HepG2 (cell line): Measurements from ENCODE around the gene TRIM3. TPM values are rescaled to one million over a fixed set of nuclear protein-coding genes. Genes with fewer than 3 reads are reported as not detected.

ENCODE experiments used
- EED ChIP-seq: sonication (generic); formaldehyde crosslinking; IDR thresholded peaks from 2 replicates; pipeline ENCODE4 v1.5.0; 2020; ENCODE audit warnings: mild to moderate bottlenecking, missing genetic modification reagents
- FOXA1 ChIP-seq, 2 experiments: fragments of 450-650 bp in 1 of 2; sonication (generic) in 1 of 2; formaldehyde crosslinking in 1 of 2; IDR thresholded peaks; 2 replicates each; pipeline versions ENCODE4 v1.4.0 to v1.6.1; 2016 to 2020; ENCODE audit warnings: missing genetic modification reagents in 1 of 2
- GFI1 ChIP-seq: sonication (generic); formaldehyde crosslinking; IDR thresholded peaks from 2 replicates; pipeline ENCODE4 v1.5.0; 2020; ENCODE audit warnings: missing genetic modification reagents, mild to moderate bottlenecking, borderline replicate concordance
- ISL2 ChIP-seq: sonication (generic); formaldehyde crosslinking; IDR thresholded peaks from 2 replicates; pipeline ENCODE4 v1.5.0; 2020; ENCODE audit warnings: missing genetic modification reagents
- MTA3 ChIP-seq: sonication (generic); formaldehyde crosslinking; IDR thresholded peaks from 2 replicates; pipeline ENCODE4 v1.4.0; 2020; ENCODE audit warnings: missing genetic modification reagents
- SOX6 ChIP-seq, 2 experiments: fragments of 450-650 bp in 1 of 2; sonication (generic) in 1 of 2; formaldehyde crosslinking in 1 of 2; IDR thresholded peaks; 2 replicates each; pipeline versions ENCODE4 v1.4.0 to v1.6.1; 2017 to 2020; ENCODE audit warnings: antibody characterized with exemption in 1 of 2, mild to moderate bottlenecking in 1 of 2, missing genetic modification reagents in 1 of 2
- SYNCRIP ChIP-seq: fragments of 200-400 bp; formaldehyde crosslinking; IDR thresholded peaks from 2 replicates; pipeline ENCODE4 v1.6.1; 2018; ENCODE audit warnings: mild to moderate bottlenecking, low read depth, low read length; ENCODE audit not compliant: insufficient read depth
- ZNF382 ChIP-seq: sonication (generic); formaldehyde crosslinking; IDR thresholded peaks from 2 replicates; pipeline ENCODE4 v1.5.0; 2020; ENCODE audit warnings: missing genetic modification reagents, mild to moderate bottlenecking, borderline replicate concordance
- ZNF672 ChIP-seq: sonication (generic); formaldehyde crosslinking; IDR thresholded peaks from 2 replicates; pipeline ENCODE4 v1.8.1; 2022; ENCODE audit warnings: missing genetic modification reagents
- ZNF841 ChIP-seq: sonication (generic); formaldehyde crosslinking; IDR thresholded peaks from 2 replicates; pipeline ENCODE4 v1.8.1; 2023; ENCODE audit warnings: missing genetic modification reagents, borderline replicate concordance
- polyA plus RNA-seq, 8 experiments: library from polyadenylated mRNA; depleted of rRNA in 3 of 8; stranded (reverse) in 7 of 8; unstranded in 1 of 8; fragments of >200 nt; fragmentation: Illumina TruSeq in 4 of 8; extraction: Trizol in 4 of 8; gene quantifications; 2 replicates each; pipeline versions ENCODE4 v1.2.1 to v1.2.3, GENCODE V29; 2011 to 2016; ENCODE audit warnings: low read depth in 4 of 8, missing spikeins in 1 of 8, mixed read lengths in 1 of 8; ENCODE audit not compliant: insufficient read depth in 1 of 8
- total RNA-seq, 5 experiments: library from RNA; depleted of rRNA; stranded (reverse); fragments of >200 nt; fragmentation: Illumina TruSeq; extraction: Trizol; gene quantifications; 2 replicates each; pipeline ENCODE4 v1.2.3, GENCODE V29; 2016; ENCODE audit warnings: low read depth in 1 of 5
- TF ChIP-seq, protein P1 (sequence below): sonication (generic); formaldehyde crosslinking; IDR thresholded peaks from 2 replicates; pipeline ENCODE4 v1.4.0; 2020; ENCODE audit warnings: missing genetic modification reagents
- TF ChIP-seq, protein P2 (sequence below): sonication (generic); formaldehyde crosslinking; IDR thresholded peaks from 2 replicates; pipeline ENCODE4 v1.5.0; 2020; ENCODE audit warnings: mild to moderate bottlenecking, missing genetic modification reagents, borderline replicate concordance
- TF ChIP-seq, protein P3 (sequence below): sonication (generic); formaldehyde crosslinking; IDR thresholded peaks from 2 replicates; pipeline ENCODE4 v1.4.0; 2020; ENCODE audit warnings: missing genetic modification reagents
- TF ChIP-seq, protein P4 (sequence below): sonication (generic); formaldehyde crosslinking; IDR thresholded peaks from 2 replicates; pipeline ENCODE4 v1.5.1; 2020; ENCODE audit warnings: mild to moderate bottlenecking, missing genetic modification reagents

TRIM3 gene
- total and polyA plus RNA-seq, 2 of the 13 experiments (the other 11 are each of a cell fraction or from before 2014, with no cell fraction given), result 3.6 to 6.3 TPM

DNA sequence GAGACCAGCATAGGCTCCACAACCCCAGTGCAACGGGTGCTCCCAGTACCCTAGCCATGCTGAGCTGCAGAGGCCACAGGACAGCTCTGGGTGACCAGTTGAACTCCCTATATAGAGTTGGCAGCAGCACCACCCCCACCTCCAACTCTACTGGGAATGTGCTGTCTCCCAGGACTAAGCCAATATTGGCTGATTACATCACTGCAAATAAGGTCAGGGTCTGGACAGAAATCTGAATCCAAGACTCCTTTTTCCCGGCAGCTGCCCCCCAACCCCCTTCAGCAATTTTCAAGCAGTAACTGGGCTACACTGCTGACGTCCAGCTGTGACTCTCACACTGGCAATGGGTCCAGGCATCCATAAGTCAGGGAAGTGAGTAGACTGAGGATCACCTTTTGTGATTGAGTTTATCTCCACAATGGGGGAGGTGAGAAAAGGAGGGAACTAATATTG lies 32.8 kb downstream of the TRIM3 start, which contains the start of gene HPX (continued):
- TF ChIP-seq SYNCRIP, result no peak
- TF ChIP-seq, protein P1, sequence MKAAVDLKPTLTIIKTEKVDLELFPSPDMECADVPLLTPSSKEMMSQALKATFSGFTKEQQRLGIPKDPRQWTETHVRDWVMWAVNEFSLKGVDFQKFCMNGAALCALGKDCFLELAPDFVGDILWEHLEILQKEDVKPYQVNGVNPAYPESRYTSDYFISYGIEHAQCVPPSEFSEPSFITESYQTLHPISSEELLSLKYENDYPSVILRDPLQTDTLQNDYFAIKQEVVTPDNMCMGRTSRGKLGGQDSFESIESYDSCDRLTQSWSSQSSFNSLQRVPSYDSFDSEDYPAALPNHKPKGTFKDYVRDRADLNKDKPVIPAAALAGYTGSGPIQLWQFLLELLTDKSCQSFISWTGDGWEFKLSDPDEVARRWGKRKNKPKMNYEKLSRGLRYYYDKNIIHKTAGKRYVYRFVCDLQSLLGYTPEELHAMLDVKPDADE (CRISPR knock-in tag), result no peak
- TF ChIP-seq ISL2 (CRISPR knock-in tag), result 0 out of 2 replicates have a peak, but pooled peaks have one; percentile 43
- TF ChIP-seq GFI1, result peak; percentile 96
- TF ChIP-seq, protein P2, sequence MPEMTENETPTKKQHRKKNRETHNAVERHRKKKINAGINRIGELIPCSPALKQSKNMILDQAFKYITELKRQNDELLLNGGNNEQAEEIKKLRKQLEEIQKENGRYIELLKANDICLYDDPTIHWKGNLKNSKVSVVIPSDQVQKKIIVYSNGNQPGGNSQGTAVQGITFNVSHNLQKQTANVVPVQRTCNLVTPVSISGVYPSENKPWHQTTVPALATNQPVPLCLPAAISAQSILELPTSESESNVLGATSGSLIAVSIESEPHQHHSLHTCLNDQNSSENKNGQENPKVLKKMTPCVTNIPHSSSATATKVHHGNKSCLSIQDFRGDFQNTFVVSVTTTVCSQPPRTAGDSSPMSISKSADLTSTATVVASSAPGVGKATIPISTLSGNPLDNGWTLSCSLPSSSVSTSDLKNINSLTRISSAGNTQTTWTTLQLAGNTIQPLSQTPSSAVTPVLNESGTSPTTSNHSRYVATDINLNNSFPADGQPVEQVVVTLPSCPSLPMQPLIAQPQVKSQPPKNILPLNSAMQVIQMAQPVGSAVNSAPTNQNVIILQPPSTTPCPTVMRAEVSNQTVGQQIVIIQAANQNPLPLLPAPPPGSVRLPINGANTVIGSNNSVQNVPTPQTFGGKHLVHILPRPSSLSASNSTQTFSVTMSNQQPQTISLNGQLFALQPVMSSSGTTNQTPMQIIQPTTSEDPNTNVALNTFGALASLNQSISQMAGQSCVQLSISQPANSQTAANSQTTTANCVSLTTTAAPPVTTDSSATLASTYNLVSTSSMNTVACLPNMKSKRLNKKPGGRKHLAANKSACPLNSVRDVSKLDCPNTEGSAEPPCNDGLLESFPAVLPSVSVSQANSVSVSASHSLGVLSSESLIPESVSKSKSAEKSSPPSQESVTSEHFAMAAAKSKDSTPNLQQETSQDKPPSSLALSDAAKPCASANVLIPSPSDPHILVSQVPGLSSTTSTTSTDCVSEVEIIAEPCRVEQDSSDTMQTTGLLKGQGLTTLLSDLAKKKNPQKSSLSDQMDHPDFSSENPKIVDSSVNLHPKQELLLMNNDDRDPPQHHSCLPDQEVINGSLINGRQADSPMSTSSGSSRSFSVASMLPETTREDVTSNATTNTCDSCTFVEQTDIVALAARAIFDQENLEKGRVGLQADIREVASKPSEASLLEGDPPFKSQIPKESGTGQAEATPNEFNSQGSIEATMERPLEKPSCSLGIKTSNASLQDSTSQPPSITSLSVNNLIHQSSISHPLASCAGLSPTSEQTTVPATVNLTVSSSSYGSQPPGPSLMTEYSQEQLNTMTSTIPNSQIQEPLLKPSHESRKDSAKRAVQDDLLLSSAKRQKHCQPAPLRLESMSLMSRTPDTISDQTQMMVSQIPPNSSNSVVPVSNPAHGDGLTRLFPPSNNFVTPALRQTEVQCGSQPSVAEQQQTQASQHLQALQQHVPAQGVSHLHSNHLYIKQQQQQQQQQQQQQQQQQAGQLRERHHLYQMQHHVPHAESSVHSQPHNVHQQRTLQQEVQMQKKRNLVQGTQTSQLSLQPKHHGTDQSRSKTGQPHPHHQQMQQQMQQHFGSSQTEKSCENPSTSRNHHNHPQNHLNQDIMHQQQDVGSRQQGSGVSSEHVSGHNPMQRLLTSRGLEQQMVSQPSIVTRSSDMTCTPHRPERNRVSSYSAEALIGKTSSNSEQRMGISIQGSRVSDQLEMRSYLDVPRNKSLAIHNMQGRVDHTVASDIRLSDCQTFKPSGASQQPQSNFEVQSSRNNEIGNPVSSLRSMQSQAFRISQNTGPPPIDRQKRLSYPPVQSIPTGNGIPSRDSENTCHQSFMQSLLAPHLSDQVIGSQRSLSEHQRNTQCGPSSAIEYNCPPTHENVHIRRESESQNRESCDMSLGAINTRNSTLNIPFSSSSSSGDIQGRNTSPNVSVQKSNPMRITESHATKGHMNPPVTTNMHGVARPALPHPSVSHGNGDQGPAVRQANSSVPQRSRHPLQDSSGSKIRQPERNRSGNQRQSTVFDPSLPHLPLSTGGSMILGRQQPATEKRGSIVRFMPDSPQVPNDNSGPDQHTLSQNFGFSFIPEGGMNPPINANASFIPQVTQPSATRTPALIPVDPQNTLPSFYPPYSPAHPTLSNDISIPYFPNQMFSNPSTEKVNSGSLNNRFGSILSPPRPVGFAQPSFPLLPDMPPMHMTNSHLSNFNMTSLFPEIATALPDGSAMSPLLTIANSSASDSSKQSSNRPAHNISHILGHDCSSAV (CRISPR knock-in tag), result no peak
- TF ChIP-seq, protein P3, sequence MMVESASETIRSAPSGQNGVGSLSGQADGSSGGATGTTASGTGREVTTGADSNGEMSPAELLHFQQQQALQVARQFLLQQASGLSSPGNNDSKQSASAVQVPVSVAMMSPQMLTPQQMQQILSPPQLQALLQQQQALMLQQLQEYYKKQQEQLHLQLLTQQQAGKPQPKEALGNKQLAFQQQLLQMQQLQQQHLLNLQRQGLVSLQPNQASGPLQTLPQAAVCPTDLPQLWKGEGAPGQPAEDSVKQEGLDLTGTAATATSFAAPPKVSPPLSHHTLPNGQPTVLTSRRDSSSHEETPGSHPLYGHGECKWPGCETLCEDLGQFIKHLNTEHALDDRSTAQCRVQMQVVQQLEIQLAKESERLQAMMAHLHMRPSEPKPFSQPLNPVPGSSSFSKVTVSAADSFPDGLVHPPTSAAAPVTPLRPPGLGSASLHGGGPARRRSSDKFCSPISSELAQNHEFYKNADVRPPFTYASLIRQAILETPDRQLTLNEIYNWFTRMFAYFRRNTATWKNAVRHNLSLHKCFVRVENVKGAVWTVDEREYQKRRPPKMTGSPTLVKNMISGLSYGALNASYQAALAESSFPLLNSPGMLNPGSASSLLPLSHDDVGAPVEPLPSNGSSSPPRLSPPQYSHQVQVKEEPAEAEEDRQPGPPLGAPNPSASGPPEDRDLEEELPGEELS (CRISPR knock-in tag), result peak; percentile 52; the same call in 1 of the 2 replicates
- TF ChIP-seq SOX6 (IDR thresholded peaks at IDR 0.05), result no peak
- TF ChIP-seq SOX6 (CRISPR knock-in tag; IDR thresholded peaks at IDR 0.05), result peak; percentile 74
- no peak for TF ChIP-seq EED (CRISPR knock-in tag)
- TF ChIP-seq FOXA1 (IDR thresholded peaks at IDR 0.05), result no peak
- TF ChIP-seq FOXA1 (CRISPR knock-in tag; IDR thresholded peaks at IDR 0.05), result peak; percentile 96
- no peak for TF ChIP-seq ZNF672 (CRISPR knock-in tag)
- no peak for TF ChIP-seq ZNF841 (CRISPR knock-in tag)
- TF ChIP-seq, protein P4, sequence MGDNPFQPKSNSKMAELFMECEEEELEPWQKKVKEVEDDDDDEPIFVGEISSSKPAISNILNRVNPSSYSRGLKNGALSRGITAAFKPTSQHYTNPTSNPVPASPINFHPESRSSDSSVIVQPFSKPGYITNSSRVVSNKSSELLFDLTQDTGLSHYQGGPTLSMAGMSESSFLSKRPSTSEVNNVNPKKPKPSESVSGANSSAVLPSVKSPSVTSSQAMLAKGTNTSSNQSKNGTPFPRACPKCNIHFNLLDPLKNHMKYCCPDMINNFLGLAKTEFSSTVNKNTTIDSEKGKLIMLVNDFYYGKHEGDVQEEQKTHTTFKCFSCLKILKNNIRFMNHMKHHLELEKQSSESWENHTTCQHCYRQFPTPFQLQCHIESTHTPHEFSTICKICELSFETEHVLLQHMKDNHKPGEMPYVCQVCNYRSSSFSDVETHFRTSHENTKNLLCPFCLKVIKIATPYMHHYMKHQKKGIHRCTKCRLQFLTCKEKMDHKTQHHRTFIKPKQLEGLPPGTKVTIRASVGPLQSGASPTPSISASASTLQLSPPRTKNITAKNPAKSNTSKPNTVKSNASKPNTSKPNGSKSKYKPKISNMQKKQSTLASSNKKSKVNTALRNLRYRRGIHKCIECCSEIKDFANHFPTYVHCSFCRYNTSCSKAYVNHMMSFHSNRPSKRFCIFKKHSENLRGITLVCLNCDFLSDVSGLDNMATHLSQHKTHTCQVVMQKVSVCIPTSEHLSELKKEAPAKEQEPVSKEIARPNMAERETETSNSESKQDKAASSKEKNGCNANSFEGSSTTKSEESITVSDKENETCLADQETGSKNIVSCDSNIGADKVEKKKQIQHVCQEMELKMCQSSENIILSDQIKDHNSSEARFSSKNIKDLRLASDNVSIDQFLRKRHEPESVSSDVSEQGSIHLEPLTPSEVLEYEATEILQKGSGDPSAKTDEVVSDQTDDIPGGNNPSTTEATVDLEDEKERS, result peak; percentile 55; the same call in 1 of the 2 replicates
- TF ChIP-seq MTA3 (CRISPR knock-in tag), result no peak
- no peak for TF ChIP-seq ZNF382 (CRISPR knock-in tag)
